ENCODE data around the gene IL22. TPM values are rescaled to one million over a fixed set of nuclear protein-coding genes. Genes with fewer than 3 reads are reported as not detected.
"Not testable (repeated sequence)": the region's sequence is repeated elsewhere in the genome, so short reads cannot be mapped to it uniquely, and the experiment has no call there.

Gene IL22
- total RNA-seq, 2 experiments from 2014 or later, result 0.26 TPM; not detected in 1

DNA sequence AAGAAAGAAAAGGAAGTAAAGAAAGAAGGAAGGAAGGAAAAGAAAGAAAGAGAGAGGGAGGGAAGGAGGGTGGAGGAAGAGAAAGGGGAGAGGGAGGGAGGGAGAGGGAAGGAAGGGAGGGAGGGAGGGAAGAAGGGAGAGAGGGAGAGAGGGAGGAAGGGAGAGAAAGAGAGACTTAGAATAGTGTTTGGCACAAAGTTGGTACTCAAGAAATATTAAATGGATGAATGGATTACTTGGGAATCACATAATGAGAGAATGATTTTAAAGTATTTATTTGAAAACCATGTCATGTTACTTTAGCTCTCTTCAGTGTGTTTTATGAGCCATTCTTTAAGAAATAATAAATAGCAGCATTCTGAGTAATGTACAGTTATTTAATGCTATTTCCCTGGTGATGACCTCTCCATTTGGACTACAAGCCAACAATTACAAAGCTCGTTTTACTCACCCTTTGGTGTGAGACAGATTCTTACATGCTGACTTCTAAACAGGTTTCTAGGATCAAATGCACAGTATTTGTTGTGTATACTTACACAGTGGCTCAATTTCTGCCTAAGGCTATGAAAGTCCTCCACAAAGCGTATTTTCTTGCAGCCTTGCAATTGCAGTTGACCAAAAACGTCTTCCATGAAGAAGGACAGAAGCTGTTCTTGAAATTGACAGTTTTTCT lies 28.7 kb downstream of the IL22 start:
- intact Hi-C loops (cut with micrococcal nuclease), result loop anchor here (5.0 kb wide), 3 partner anchors 108 to 867 kb away; partner anchors contain the start of gene MDM1
- Mint-ChIP-seq H3K36me3 (ENCODE audit: low read depth) (no peaks in the 10 kb centered on the region), H3K27ac (no peak overlapping the region), H3K9me3 (no peaks in the 10 kb centered on the region), H3K27me3 (ENCODE audit: low read depth) (no peaks in the 10 kb centered on the region), H3K4me1 (ENCODE audit: low read depth) (peaks cover 6% of the 10 kb centered on the region), H3K4me3 (no peak overlapping the region)
- no peak for DNase-seq
- CTCF ChIA-PET, result interaction anchor here (0.7 to 6.1 kb wide), 5 partner anchors 7 to 185 kb away, joined by 3 to 132 read pairs (median 38); no protein-coding TSS in a partner anchor

DNA sequence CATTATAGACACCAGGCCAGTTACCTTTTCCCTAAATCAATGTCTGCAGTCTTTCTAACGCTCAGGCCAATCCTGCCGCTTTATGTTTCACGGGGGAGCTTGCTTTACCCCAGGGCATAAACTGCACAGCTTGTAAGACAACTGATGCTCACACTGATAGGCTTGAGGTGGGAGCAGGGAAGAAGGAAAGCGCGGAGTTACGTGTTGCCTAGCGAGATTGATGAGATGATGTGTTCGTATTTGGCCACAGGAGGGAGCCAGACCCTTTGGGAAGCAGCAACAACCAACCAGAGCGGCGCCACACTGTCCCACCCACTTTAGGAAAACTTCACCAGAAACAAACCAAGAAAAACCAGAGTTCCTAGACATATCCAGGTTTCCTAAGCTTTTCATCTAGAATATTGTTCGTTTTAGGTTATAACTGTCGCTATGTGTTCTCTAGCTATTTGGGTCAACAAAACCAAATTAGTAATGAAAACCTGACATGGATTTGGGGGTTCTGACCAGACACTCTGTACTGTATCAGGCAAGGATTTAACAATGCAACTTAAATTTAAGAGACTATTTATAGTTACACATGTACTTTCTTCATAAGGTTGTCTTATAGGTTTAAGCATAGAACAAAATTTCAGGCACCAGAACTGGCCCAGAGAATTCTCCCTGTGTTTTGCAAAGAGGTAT lies 30.2 kb downstream of the IL22 start:
- H3K9me3 Mint-ChIP-seq, result no peaks in the 10 kb centered on the region
- intact Hi-C loops (cut with micrococcal nuclease), result loop anchor here (1.0 to 5.0 kb wide), 6 partner anchors 94 to 866 kb away; partner anchors contain the start of genes MDM1 and NUP107
- no peaks in the 10 kb centered on the region for H3K36me3 Mint-ChIP-seq (ENCODE audit: low read depth)
- peaks cover 6% of the 10 kb centered on the region for H3K4me1 Mint-ChIP-seq (ENCODE audit: low read depth)
- H3K27me3 Mint-ChIP-seq (ENCODE audit: low read depth), result no peaks in the 10 kb centered on the region
- H3K27ac Mint-ChIP-seq, result no peak overlapping the region
- CTCF ChIA-PET, result interaction anchor here (0.6 to 6.1 kb wide), 47 partner anchors 9 to 529 kb away, joined by 3 to 132 read pairs (median 4); partner anchors contain the start of gene IFNG-AS1
- H3K4me3 Mint-ChIP-seq, result peak overlapping the region; percentile 46
- DNase-seq, result peak; percentile 88

DNA sequence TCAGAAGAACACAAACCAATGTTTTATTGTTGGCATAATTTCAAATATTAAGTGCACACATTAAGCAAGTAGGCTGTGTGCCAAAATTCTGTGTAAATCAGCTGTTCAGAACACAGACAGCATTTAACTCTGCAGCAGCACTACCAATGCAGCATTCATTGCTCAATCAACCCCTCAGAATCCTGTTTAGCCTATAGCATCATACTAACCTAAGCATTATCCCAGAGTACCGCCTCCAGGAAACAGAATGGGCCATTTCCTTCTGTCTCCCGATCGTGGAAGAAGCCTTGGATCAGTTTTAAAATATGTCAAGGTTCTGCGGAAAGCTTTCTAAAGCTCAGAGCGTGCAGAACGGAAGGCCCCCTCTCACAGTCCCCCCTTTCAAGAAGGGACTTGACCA lies 31.1 kb downstream of the IL22 start:
- Mint-ChIP-seq H3K36me3 (ENCODE audit: low read depth) (no peaks in the 10 kb centered on the region), H3K27ac (no peak overlapping the region), H3K4me3 (no peak overlapping the region), H3K27me3 (ENCODE audit: low read depth) (no peaks in the 10 kb centered on the region), H3K9me3 (no peaks in the 10 kb centered on the region), H3K4me1 (ENCODE audit: low read depth) (peaks cover 6% of the 10 kb centered on the region)
- no peak for DNase-seq
- intact Hi-C loops (cut with micrococcal nuclease), result loop anchor here (2.0 to 5.0 kb wide), 4 partner anchors 110 to 865 kb away; partner anchors contain the start of genes MDM1 and NUP107
- CTCF ChIA-PET, result interaction anchor here (0.7 to 6.1 kb wide), 39 partner anchors 10 to 530 kb away, joined by 3 to 132 read pairs (median 5); no protein-coding TSS in a partner anchor

DNA sequence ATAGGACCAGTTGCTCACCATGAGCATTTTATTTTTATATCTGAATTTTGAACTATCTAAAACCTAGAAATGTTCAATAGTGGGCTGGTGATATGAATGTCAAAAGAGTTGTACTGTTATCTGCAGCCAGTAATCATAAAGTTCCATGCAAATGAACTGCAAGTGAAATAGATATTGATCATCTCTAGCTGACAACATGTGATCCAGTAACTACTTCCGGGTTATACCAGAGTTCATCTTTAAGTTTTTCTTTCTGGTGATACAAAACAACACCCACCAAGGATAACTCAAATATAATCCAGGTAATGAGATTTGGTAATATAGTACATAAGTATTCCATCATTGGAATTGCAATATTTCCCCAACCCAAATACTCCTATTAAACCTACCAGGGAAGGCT lies 31.9 kb downstream of the IL22 start:
- CTCF ChIA-PET, result interaction anchor here (0.8 to 6.1 kb wide), 8 partner anchors 9 to 181 kb away, joined by 3 to 132 read pairs (median 8); no protein-coding TSS in a partner anchor

DNA sequence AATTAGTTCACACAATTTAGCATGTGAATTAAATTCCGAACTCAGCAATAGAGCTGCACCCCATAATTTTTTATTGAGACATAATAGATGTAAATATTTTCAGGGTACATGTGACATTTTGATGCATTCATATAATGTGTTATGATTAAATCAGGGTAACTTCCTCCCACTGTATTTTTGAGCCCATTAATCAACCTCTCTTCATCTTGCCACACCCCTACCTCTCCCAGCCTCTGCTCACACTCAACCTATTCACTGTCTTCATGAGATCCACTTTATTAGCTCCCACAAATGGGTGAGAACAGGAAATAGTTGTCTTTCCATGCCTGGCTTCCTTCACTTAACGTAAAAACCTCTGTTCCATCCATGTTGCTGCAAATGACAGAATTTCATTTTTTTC lies 42.5 kb downstream of the IL22 start:
- no peaks in the 10 kb centered on the region for H3K36me3 Mint-ChIP-seq (ENCODE audit: low read depth)
- H3K4me3 Mint-ChIP-seq, result no peak overlapping the region
- H3K9me3 Mint-ChIP-seq, result no peaks in the 10 kb centered on the region
- peaks cover 8% of the 10 kb centered on the region for H3K4me1 Mint-ChIP-seq (ENCODE audit: low read depth)
- no peak overlapping the region for H3K27ac Mint-ChIP-seq
- DNase-seq, result no peak
- intact Hi-C loops (cut with micrococcal nuclease), result no loop called here
- CTCF ChIA-PET, result interaction anchor here (0.8 kb wide), 1 partner anchor 12 kb away, joined by 3 read pairs; no protein-coding TSS in a partner anchor
- H3K27me3 Mint-ChIP-seq (ENCODE audit: low read depth), result no peaks in the 10 kb centered on the region

More for the DNA sequence above, 31.9 kb downstream of the IL22 start:
- Mint-ChIP-seq H3K4me1 (ENCODE audit: low read depth) (peaks cover 6% of the 10 kb centered on the region), H3K36me3 (ENCODE audit: low read depth) (no peaks in the 10 kb centered on the region), H3K9me3 (no peaks in the 10 kb centered on the region), H3K4me3 (no peak overlapping the region), H3K27me3 (ENCODE audit: low read depth) (no peaks in the 10 kb centered on the region), H3K27ac (no peak overlapping the region)
- intact Hi-C loops (cut with micrococcal nuclease), result loop anchor here (5.0 kb wide), 3 partner anchors 111 to 864 kb away; partner anchors contain the start of gene MDM1
- no peak for DNase-seq

DNA sequence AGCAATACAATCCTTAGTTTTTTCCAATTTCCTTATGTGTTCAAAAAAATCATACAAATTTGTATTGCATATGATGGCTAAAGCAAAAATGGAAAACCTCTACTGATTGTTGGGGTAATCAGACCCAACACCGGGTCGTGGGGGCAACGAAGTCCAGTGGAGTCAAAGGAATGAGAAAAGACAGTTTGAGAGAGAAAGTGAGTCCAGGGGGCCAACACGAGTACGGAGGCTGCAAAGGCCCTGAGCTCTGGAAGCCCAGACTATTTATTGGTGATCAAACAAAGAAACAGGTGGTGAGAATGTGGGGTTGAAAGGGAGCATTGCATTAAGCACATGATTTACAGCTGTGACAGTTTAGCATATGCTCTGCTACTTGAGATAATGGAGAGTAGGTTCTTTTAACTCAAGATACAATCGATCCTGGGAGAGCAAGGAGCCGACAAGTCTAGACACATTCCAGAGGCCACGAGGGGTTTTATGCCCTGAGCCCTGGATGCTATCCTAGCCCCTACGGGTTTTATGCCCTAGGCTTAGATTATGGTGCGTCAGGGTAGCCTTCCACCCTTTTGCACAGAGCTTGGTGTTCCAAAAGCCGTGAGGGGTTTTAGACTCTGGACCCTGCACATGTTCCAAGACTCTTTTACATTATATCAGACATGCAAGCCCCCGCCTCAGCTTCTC lies 44.2 kb downstream of the IL22 start:
- H3K27ac Mint-ChIP-seq; H3K4me3 Mint-ChIP-seq; H3K9me3 Mint-ChIP-seq; DNase-seq; H3K27me3 Mint-ChIP-seq (ENCODE audit: low read depth); H3K36me3 Mint-ChIP-seq (ENCODE audit: low read depth); H3K4me1 Mint-ChIP-seq (ENCODE audit: low read depth); intact Hi-C loops (cut with micrococcal nuclease): not testable (repeated sequence)
- CTCF ChIA-PET, result interaction anchor here (0.8 kb wide), 1 partner anchor 12 kb away, joined by 3 read pairs; no protein-coding TSS in a partner anchor

DNA sequence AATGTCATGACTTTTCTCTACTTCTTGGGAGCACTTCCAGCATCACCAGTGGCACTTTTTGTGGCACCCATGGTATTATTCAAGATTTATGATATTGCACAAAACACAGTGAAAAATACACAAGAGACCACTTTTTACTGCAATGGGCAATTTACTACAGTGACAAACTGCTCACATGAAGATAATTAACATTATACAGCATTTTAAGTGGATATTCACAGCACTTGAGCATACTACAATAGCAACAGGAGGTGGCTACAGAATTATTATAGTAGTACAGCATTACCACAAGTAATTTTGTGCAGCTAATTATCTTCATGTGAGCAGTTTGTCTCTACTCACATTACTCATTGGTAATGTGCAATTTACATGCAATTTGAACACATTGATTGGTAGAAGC lies 46.1 kb downstream of the IL22 start:
- H3K4me3 Mint-ChIP-seq, result no peak overlapping the region
- DNase-seq, result no peak
- peaks cover 13% of the 10 kb centered on the region for H3K4me1 Mint-ChIP-seq (ENCODE audit: low read depth)
- H3K36me3 Mint-ChIP-seq (ENCODE audit: low read depth), result no peaks in the 10 kb centered on the region
- H3K27ac Mint-ChIP-seq, result no peak overlapping the region
- H3K27me3 Mint-ChIP-seq (ENCODE audit: low read depth), result no peaks in the 10 kb centered on the region
- H3K9me3 Mint-ChIP-seq, result no peaks in the 10 kb centered on the region
- CTCF ChIA-PET, result interaction anchor here (1.1 kb wide), 1 partner anchor 49 kb away, joined by 4 read pairs; no protein-coding TSS in a partner anchor
- intact Hi-C loops (cut with micrococcal nuclease), result no loop called here

DNA sequence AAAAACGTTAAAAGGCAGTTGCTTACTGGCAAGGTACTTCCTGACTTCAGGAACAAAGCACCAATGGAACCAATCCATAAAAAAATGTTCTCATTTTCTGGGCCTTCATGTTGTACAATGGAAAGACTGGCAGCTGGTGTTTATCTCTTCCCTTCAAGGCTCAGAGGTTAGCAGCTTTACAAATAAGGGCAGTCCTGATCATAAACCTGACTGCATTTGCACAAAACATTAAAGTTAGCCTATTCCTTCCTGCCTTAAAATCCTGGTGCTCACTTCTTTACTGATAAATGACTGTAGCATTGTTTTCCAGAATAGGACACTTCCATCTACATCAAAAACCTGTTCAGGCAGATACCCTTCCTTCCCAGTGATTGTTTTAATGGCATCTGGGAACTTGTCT lies 47.0 kb downstream of the IL22 start:
- Mint-ChIP-seq H3K4me3 (no peak overlapping the region), H3K27me3 (ENCODE audit: low read depth) (no peaks in the 10 kb centered on the region), H3K36me3 (ENCODE audit: low read depth) (no peaks in the 10 kb centered on the region), H3K27ac (no peak overlapping the region), H3K9me3 (no peaks in the 10 kb centered on the region), H3K4me1 (ENCODE audit: low read depth) (peaks cover 11% of the 10 kb centered on the region)
- DNase-seq, result no peak
- CTCF ChIA-PET, result interaction anchor here (1.1 kb wide), 2 partner anchors 48 to 166 kb away, joined by 3 to 4 read pairs; no protein-coding TSS in a partner anchor
- intact Hi-C loops (cut with micrococcal nuclease), result no loop called here

DNA sequence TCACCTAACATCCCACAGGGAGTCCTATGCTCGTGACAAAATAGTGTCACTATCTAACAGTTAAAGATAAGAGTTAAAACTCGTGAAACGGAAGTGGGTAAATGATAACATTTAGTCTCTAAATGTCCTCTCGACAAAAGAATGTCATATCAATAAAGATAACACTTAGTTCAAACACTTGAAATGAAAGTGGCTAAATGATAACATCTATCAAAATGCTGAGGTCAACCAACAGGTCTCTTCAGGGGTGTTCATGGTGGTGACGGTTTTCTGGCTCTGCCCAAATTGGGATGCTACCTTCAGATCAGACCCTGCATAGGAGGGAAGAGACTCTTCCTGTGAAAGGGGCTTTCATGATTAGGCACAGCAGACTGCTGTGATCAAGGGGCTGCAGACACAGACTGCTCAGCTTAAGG lies 49.9 kb downstream of the IL22 start:
- DNase-seq, result no peak
- H3K4me1 Mint-ChIP-seq (ENCODE audit: low read depth), result peaks cover 33% of the 10 kb centered on the region
- intact Hi-C loops (cut with micrococcal nuclease), result no loop called here
- no peaks in the 10 kb centered on the region for H3K36me3 Mint-ChIP-seq (ENCODE audit: low read depth)
- CTCF ChIA-PET, result no interaction called here
- no peaks in the 10 kb centered on the region for H3K27me3 Mint-ChIP-seq (ENCODE audit: low read depth)
- no peak overlapping the region for H3K27ac Mint-ChIP-seq
- H3K9me3 Mint-ChIP-seq, result no peaks in the 10 kb centered on the region
- H3K4me3 Mint-ChIP-seq, result no peak overlapping the region

DNA sequence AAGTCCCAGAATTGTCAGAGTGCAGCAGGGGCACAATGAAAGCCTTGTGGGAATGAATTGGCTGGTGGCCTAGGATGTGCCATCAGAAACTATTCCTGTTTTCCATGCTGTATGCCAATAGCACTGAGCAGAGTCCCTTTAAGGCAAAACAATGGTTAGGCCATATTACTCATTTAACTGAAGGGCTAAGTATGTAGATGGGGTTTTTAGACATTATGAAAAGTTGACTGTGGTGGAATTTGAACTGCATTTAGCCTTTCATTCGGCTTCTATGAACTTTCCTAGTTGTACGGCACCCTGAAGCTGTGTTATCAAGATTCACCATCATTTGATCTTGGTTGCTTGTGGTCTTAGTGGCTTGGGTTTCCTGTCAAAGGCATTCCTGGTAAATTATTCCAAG lies 52.5 kb downstream of the IL22 start:
- no peak for DNase-seq
- CTCF ChIA-PET, result no interaction called here
- peak overlapping the region; percentile 48 for H3K27ac Mint-ChIP-seq
- H3K36me3 Mint-ChIP-seq (ENCODE audit: low read depth), result no peaks in the 10 kb centered on the region
- peaks cover 33% of the 10 kb centered on the region for H3K4me1 Mint-ChIP-seq (ENCODE audit: low read depth)
- no peak overlapping the region for H3K4me3 Mint-ChIP-seq
- H3K9me3 Mint-ChIP-seq, result no peaks in the 10 kb centered on the region
- intact Hi-C loops (cut with micrococcal nuclease), result no loop called here
- no peaks in the 10 kb centered on the region for H3K27me3 Mint-ChIP-seq (ENCODE audit: low read depth)

DNA sequence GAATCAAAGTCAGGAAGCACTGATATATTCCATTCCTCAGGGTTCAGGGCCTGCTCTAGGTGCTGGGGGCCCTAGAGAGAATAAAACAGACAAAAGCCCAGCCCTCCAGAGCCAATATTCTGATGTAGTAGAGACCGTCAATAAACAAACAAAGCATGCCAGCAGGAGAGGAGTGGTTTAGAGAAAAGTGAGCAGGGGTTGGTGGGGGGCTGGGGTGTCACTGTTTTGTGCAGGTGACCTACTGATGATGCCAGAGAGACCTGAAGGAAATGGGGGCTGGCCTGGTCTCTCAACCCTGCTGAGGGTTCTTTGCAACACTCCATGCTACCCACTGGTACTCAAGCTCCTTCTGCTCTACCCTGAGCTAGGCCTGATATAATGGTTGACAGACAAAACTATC lies 54.3 kb downstream of the IL22 start:
- CTCF ChIA-PET, result interaction anchor here (0.5 to 0.8 kb wide), 4 partner anchors 14 to 118 kb away, joined by 3 read pairs; no protein-coding TSS in a partner anchor
- H3K27ac Mint-ChIP-seq, result peak overlapping the region; percentile 85
- no peak for DNase-seq
- intact Hi-C loops (cut with micrococcal nuclease), result no loop called here
- no peaks in the 10 kb centered on the region for H3K27me3 Mint-ChIP-seq (ENCODE audit: low read depth)
- H3K36me3 Mint-ChIP-seq (ENCODE audit: low read depth), result no peaks in the 10 kb centered on the region
- H3K9me3 Mint-ChIP-seq, result no peaks in the 10 kb centered on the region
- H3K4me1 Mint-ChIP-seq (ENCODE audit: low read depth), result peaks cover 33% of the 10 kb centered on the region
- no peak overlapping the region for H3K4me3 Mint-ChIP-seq

Measured in activated naive CD4-positive, alpha-beta T cell treated with anti-CD3 and anti-CD28 coated beads for 36 hours (primary cell).